ENCODE measurements around the gene CEP57.
A peak's percentile ranks its signal among the peaks of the same experiment; 100 is the strongest.

CEP57 gene

DNA sequence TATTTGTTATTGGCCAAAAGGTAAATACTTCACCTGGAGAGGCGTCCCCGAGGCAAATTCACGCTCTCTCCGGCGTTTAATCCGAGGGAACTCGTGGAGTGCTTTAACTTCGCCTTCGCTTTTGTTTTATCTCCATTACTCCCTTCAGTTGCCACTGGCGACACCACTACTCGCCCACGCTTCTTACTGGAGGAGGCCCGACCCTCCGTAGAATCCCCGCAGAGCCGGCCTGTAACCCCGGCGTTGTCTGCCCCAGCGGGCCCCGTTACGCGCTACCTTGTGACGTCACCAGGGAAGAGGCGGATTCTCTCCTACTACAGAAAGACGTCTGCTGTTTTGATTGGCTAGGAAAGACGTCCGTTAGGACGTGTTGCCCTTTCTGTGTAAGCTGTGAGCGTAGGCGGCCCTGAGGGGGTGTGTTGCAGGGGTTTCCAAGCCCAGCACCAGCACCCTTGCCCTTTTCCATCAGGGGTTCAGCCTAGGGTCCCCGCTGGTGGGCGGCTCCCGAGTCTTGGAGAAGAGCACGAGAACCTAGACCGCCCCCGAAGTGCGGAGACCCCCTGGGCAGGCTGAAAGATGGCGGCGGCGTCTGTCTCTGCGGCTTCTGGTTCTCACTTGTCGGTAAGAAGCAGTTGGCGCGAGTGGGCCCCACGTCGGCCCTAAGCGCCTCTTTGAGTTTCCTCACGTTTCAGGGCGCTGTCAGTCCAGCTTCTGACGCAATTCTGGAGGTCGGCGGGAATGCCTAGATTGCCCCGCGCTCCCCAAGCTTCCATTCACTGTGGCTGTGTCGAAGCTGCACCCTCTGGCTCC lies at the start of gene CEP57:
CEP57 (plus strand) TSS at position 376 of the 810 bp plus-strand sequence; CDS start at position 577, 201 bp downstream.
- peak; percentile 95 for DNase-seq

DNA sequence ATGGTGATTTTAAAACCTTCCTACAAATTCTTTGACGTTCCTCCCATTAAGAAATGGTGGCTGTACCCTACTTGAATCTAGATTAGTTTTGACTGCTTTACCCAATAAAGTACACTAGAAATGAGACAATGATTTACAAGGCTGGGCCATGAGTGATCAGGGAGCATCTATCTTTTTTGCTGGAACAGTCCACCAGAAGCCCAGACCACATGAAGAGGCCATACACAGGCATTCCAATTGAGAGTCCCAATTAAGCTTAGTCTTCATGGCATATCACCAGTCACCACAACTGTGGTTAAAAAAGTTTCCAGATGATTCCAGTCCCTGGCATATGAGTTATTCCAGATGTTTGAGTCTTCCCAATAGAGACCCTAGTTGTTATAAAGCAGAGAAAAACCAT lies 40.2 kb upstream of the CEP57 start:
- no peak for DNase-seq

DNA sequence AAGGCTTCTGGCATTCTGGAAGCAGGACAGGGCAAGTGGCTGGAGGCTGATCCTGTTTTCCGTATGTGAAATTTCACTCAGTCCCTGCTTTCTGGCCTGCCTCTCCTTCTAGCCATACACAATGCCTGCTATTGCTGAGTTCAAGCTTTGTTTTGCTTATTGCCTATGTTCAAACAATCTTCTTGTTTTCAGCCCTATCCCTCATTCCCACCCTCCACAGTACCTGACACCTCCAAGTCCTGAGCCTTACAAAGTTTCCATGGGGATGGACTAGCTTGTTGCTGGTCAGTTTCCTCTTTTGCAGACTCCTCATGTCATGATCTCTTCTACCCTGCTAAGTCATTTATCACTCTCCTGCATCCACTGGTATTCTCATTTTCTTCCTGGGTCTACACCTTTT lies 38.8 kb upstream of the CEP57 start:
- no peak for DNase-seq

DNA sequence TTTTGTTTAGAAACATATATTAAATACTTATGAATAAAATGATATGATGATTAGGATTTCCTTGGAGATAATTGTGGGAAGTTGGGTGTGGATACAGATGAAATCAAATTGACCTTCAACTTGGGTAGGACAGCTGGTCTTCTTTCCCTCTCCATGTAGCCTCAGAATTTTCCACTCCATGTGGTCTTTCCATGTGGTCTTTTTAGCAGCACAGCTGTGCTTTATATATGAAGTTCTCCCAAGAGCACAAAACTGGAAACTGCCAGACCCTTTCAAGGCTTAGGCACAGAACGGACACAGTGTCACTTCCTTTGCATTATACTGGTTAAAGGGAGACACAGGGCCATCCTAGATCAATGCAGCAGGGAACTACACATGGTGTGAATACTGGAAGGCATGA lies 29.4 kb upstream of the CEP57 start:
- no peak for DNase-seq

DNA sequence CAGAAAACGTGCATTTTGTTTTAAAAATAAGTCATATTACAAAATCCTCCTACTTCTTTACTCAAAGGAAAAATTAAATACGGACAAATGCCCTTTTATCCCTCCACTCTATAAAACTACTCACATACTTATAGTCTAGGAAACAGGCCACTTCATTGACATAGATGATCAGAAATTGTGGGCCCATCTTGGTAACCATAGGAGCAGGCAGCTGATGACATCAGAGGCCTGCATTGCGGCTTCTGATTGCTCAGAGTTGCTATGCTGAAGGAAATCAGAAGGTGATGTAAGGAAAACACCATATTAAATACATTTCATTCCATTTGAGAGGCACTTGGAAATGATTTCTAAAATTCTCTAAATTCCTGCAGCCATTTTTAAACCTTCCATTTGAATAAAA lies 27.8 kb upstream of the CEP57 start:
- DNase-seq = no peak

DNA sequence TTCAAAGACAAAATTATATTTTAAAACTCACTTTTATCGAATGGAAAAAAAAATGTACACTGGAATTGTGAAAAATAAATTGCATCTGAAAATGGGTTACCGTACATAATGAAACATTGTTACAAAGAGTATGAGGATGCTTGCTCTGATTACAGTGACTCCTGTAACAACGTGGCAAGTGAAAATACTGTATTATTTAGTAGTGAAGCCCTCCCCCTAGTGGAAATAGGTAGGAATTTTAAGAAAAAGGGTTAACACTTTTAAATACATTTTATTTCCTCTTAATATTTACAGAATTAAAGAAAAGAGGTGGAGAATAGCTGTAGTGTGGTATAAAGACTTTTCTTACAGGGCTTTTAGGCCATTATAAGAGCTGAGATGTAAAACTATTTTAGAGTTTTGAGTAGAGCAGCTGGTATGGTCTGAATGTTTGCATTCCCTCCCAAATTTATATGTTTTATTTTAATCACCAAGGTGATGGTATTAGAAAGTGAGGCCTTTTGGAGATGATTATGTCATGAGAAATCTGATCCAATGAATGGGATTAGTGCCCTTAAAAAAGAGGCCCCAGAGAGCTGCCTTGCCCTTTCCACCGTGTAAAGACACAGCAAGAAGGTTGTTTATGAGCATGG lies 25.9 kb upstream of the CEP57 start:
- peak; percentile 55 for DNase-seq

DNA sequence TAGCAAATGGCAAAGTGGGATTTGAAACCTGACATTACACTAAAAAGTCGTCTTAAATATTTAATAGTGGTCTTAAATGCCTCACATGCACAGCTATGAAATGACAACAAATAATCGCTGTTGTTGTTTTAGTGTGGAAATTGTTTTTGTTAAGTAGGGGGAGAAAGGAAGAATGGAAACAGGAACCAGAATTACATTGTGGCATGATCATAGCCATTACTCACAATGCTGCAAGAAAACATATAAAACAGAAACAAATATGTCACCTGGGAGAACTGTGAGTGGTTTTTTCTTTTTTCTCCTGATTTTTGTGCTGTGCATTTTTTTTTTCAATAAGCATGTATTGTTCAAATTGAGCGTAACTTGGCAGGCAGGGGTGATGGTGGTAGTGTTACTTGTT lies 23.6 kb upstream of the CEP57 start:
- no peak for DNase-seq

DNA sequence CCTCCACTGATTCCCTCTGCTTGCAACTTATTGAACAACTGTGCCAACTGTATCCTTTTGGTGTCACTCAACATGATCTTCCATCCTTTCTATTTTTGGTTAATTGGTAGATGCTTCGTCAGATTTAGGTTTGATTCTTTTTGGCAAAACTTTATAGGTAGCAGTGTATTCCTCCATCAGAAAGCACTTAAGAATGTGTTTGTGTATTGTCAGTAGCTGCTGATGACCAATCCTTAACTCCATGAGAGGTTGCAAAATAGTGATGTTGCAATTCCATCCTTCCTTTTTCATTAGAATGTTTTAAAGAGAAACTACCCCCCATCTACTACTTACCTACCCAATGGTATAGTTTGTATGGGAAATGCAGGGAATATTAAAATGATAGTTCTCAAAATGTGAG lies 22.8 kb upstream of the CEP57 start:
- no peak for DNase-seq

DNA sequence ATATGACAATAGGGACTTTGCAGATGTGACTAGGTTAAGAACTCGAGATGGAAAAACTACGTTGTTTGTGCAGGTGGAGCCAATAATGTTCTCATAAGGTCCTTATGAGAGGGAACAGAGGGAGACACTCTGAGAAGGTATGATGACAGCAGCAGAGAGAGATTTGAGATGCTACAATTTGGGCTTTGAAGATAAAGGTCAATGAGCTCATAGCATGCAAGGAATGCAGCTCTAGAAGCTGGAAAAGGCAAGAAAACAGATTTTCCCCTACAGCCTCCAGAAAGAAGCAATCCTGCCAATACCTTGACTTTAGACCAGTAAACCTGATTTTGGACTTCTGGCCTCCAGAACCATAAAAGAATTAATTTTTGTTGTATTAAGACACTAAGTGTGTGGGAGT lies 21.8 kb upstream of the CEP57 start:
- DNase-seq = no peak

DNA sequence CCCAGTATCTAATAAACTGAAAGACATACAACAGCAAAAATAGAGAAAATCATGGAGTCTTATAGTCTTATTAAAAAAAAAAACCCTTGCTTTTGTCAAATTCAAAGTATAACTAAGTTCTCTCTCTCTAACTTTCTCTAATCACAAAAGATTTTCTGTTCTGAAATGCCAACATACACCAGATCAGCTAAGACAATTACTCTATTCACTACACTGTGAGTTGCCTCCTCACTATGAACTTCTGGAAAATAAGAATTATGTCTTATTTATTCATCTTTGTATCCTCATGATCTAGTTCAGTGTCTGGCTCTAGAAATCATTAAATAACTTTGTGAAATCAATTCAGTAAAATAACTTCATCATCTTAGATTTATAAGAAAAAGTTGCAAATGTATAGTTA lies 13.4 kb upstream of the CEP57 start:
- DNase-seq = no peak

DNA sequence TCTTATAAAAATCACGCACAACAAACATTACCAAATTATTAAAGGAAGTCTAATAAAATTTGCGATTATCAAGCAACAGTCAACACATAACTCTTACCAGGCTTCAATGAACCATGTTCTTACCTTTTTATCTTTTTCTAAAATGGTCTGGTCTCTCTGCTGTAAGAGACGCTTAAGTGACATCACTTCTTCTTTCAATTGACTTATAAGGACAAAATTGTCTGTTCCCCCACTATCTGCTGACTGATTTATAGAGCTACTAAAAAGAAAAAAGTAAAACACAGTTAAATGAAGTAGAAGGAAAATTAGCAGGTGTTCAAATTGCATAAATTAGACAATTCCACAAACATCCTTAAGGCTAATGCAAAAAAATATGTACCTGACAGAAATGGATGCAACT lies 11.6 kb upstream of the CEP57 start:
- no peak for DNase-seq

DNA sequence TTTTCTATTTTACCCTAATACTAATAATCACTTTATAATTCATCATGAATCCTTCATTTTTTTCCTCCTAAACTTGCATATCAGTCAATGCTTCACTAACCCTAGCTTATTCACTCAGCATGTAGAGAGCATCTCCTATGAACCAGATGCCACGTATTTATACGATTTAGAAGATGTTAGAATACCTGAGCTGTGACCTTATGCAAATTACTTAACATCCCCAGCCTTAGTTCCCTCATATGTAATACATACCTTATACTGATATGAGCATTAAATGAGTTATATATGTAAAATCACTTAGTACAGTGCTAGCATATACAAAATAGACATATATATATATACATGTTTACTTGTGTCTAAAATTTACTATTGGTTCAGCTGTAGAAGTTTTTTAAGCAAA lies 9.8 kb upstream of the CEP57 start:
- no peak for DNase-seq

DNA sequence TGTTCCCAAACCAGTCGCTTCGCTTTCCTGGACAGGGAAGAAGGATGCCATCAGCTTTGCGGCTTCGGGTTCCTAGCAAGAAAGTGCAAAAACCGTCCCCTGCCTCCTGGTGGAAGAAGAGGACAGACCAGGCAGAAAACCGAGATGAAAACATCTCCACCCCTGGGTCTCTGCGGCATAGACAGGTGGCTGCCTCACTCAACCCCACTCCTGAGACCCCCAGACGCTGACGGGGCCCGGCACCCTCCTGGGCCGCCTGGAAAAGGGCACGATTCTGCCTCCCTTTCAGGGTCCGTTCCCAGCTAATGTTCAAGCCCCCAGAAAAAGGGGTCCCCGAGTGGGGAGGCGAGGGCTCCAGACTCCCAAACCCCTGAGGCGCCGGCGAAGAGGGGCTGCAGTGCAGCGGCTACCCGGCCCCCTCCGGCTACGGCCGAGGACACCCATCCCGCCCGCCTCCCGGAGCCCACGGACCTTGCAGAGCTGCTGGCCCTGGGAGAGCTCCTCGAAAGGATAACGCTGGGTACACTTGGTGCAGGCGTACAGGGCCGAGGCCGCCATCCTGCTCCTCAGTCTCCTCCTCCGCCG lies 1.3 kb upstream of the CEP57 start:
- peak; percentile 23 for DNase-seq

DNA sequence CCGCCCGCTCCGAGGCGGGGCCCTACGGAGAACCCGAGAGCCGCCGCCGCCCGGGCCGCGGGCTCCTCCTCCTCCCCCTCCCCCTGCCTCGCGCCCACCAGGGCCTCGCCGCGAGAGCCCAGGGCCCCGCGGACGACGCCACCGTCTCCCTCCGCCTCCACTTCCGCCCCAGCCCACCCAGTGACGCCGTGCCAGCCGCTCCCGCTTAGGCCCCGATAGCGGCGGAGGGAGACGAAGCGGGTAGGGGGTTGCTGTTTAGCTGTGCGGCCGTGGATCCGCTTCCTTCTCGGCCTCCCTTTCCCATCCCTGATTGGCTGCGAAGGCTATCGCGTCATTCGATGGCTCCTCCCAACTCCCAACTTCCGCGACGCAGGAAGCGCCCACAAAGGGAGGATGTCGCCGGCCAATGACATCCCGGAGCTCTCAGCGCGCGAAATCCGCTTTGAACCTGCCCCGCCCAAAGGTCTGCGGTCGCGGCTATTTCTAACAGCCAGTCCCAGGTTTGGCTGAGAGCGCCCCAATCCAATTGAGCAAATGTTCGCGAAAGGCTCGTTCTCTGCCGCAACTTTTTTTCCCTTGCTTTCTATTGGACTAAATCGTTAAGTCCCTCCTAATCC lies 684 bp upstream of the CEP57 start, which contains the start of gene FAM76B:
FAM76B (minus strand) TSS at position 277 of the 617 bp plus-strand sequence. CDS start 304 bp downstream, outside the sequence.
- peak; percentile 97 for DNase-seq

DNA sequence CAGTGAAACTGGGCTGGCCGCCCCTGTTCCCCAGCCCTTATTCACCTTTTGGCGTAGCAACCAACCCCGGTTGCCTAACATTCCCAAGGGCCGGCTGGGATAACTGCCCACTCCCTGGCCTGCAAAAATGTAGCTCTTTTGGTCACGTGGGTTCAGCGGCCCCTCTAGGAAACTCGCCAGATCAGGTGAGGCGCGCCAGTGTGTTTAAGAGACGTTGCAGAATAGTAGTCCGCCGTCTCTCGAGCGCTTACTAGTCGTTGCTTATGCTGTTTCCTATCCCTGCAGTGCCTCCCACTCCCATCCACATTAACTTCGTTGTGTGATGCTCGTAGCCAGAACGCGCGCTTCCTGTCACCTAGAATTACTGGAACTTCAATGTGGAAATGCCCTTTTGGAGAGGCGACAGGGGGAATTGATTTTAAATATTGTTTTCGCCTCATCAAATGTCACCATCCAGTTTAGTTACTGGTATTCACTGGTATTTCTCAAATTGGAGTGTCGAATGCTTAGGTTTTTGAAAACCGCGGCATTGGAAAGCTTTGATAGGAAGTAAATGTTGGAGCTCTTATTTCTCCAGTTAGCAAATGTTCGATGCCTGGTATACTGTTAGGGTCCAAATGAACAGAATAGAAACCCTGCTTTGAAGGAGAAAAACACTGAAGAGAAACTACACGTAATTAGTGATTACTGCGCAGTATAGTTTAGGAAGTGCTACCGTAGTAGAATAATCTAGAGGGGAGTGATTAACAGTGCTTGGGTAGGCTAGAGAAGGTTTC lies 823 bp downstream of the CEP57 start:
- peak; percentile 31 for DNase-seq

DNA sequence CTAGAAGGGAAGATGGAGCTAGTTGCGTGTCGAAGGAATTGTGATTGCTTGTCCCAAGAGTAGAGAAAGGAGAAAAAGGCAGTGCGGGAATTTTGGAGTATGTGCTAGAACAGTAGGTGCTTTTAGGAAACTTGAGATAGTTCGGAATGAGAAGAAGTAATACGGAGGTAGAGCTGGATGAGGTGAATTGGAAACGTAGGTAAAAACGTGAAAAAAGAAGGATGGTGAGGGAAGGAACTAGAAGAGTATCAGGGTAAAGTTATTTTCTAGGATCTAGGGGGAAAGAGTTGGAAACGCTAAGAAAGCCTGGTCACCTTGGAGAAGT lies 1.4 kb downstream of the CEP57 start:
- no peak for DNase-seq

DNA sequence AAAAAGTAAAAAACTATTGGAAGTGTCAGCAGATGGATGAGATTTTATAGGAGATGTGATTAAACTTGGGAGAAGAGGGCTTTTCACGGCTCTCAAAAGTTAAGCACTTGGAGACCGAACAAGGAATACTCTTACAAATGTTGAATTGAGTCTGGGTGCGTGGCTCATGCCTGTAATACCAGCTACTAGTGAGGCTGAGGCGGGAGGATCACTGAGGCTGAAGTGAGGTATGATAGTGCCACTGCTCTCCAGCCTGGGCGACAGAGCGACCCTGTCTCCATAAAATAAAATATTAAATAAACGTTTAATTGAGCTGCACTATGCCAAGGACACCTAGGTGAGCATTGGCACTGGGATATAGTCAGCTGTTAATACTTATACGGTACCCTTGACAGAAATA lies 1.9 kb downstream of the CEP57 start:
- no peak for DNase-seq

DNA sequence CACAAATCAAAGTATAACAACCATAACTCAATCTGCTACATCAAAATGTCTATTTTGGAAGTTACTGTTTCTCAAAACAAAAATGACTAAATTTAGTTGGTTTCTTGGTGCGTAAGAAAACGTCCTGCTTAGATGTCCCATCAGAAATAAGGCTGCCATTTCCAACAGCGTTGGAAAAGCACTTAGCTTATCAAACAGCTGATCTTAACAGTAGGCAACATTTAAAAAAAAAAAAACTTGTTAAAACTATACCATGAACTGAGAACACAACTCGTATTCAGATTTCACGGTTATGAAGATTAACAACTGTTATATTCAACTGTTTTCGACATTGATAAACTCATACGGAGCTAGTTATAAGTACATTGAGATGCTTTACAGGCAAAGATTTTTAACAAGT lies 2.4 kb downstream of the CEP57 start:
- no peak for DNase-seq

DNA sequence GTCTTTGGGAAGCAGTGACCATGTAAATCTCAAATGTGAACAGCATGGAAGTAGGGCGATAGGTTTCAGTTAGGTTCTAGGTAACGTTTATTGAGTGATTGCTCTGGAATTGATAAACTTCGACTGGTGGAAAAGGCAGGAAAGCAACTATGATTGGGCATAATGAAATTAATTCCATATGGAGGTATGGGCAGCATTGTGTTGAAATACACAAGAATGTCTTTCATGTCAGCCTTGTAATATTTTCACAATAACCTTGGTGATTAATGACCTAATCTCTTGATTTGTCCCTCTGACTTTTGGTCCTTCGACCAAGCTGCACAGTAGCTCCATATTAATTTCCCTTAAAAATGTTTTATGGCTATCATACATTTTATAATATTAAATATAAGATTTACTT lies 2.8 kb downstream of the CEP57 start:
- no peak for DNase-seq

DNA sequence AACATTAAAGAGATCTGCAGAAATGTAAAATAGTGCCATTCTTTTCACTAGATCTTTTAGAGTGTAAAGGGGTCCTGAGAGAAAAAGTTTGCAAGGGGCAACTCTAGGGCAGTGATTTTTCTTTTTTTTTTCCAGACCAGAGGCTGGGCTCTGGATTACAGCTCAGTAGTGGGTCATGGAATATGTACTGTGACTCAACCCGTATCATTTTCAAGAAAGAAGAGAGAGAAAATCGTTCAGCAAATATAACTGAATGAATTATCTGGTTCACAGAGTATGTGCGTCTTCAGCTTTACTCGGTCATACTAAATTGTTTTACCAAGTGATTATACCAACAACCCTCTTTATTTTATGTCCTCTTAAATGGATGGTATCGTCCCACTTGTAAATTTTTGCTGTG lies 3.8 kb downstream of the CEP57 start:
- no peak for DNase-seq

DNA sequence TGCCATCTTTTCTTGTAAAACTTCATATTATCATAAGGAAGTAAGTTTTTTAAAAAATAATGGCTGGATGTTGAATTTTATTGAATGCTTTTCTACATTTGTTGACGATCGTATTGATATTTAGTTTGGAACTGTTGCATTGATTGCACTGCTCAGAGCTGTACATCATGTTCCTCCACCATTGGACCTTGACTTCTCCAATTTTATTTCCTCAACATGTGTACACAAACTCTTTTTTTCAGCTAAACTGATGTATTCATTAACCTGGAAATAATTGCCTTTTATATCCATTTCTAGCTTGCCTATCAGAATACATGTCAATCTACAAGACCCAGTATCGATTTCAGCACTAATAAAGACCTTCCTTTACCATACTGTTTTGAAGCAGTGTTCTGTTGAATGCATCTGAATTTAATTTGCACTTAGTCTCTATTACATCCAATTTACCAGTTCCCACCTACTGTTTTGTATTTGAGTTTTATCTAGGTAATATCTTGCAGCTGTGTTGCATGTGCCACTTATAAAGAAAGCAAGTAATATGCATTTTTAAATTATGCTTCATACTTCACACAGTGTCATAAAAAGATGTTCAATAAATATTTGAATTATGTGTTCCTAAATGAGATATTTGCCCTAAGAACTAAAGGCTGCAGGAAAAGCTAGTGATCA lies 5.5 kb downstream of the CEP57 start:
- DNase-seq = no peak

DNA sequence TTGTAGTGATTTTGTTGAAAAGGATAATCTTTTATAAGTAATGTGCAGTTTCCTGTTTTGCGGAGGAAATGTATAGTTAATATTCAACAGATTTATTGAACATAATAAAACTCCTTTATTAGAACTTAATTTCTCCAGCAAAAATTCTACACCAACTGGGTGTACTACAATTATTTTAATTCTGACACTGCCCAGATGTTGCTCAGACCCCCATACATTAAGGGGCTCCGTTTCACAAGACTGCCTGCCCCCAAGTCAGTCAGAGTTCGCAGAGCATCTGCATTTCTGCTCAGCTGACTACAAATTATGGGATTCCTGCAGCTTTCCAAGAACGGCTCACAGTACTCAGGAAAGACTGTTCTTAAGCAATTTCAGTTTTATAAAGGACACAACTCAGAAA lies 6.2 kb downstream of the CEP57 start:
- DNase-seq = no peak

DNA sequence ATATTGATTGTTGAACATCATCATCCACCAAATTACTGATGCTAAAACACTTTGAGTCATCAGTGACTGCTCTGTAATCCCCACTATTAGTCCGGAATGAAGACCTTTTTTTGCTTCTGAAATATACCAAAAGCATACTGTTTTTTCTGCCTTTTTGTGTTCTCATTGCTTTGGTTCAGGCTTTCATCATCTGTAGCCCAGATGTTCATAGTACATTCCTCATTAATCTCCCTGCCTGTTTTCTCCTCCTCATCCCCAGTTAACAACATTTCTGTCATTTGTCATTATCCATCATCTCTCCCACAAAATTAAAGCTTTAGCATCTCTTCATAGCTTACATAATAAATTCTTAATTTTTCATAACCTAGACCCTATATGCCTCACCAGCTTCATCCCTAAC lies 9.2 kb downstream of the CEP57 start:
- no peak for DNase-seq
